Neuronal stem cell (in vitro differentiated cells): ENCODE measurements around the gene DNMT3L.
"Not testable (repeated sequence)": the region's sequence is repeated elsewhere in the genome, so short reads cannot be mapped to it uniquely, and the experiment has no call there.

Source experiments
- DNase-seq: peaks from one replicate; pipeline ENCODE4 v3.0.0-alpha.2; 2013; ENCODE audit warnings: low spot score
- H2AFZ ChIP-seq: one replicate; pipeline ENCODE4 v1.6.1; 2013; ENCODE audit warnings: mild to moderate bottlenecking, low read length, inconsistent platforms
- H2AK5ac ChIP-seq: 2 replicates; pipeline ENCODE4 v1.6.1; 2013; ENCODE audit warnings: low read depth, mild to moderate bottlenecking, inconsistent platforms, low read length, moderate library complexity, mixed read lengths
- H2BK120ac ChIP-seq: 2 replicates; pipeline ENCODE4 v1.6.1; 2013; ENCODE audit warnings: low read depth, mild to moderate bottlenecking, inconsistent platforms, low read length, moderate library complexity, mixed read lengths
- H2BK12ac ChIP-seq: one replicate; pipeline ENCODE4 v1.6.1; 2013; ENCODE audit warnings: low read length, inconsistent platforms
- H2BK15ac ChIP-seq: 2 replicates; pipeline ENCODE4 v1.6.1; 2013; ENCODE audit warnings: mild to moderate bottlenecking, low read length, inconsistent platforms, mixed read lengths
- H2BK5ac ChIP-seq: one replicate; pipeline ENCODE4 v1.6.1; 2013; ENCODE audit warnings: inconsistent platforms, mild to moderate bottlenecking, low read length, moderate library complexity
- H3K14ac ChIP-seq: one replicate; pipeline ENCODE4 v1.6.1; 2013; ENCODE audit warnings: low read length, inconsistent platforms
- H3K18ac ChIP-seq: 2 replicates; pipeline ENCODE4 v1.6.1; 2013; ENCODE audit warnings: low read length, inconsistent platforms
- H3K23ac ChIP-seq: 2 replicates; pipeline ENCODE4 v1.6.1; 2013; ENCODE audit warnings: low read depth, mild to moderate bottlenecking, mixed read lengths, low read length, inconsistent platforms; ENCODE audit not compliant: poor library complexity
- H3K27ac ChIP-seq: replicated peaks from 3 replicates; pipeline ENCODE4 v1.5.1; 2013; ENCODE audit warnings: low read length, inconsistent platforms
- H3K27me3 ChIP-seq, 3 experiments: 2 replicates each; pipeline ENCODE4 v1.6.1; 2013; ENCODE audit warnings: low read length in 3 of 3, mild to moderate bottlenecking in 2 of 3, inconsistent platforms in 1 of 3, low read depth in 1 of 3, mixed read lengths in 1 of 3, moderate library complexity in 1 of 3; ENCODE audit not compliant: control insufficient read depth in 3 of 3, insufficient read depth in 3 of 3
- H3K36me3 ChIP-seq, 2 donors: replicated peaks in 1 of 2; 2 replicates each; pipeline ENCODE4 v1.6.1; 2013; ENCODE audit warnings: low read length in 2 of 2; ENCODE audit not compliant: control insufficient read depth in 2 of 2, insufficient read depth in 2 of 2
- H3K4ac ChIP-seq: 2 replicates; pipeline ENCODE4 v1.6.1; 2013; ENCODE audit warnings: inconsistent platforms, mild to moderate bottlenecking, low read length, moderate library complexity
- H3K4me1 ChIP-seq, 2 donors: 1 replicate in 1 of 2; 2 replicates in 1 of 2; pipeline ENCODE4 v1.6.1; 2013; ENCODE audit warnings: low read length in 2 of 2, low read depth in 1 of 2; ENCODE audit not compliant: control insufficient read depth in 2 of 2, insufficient read depth in 1 of 2
- H3K4me2 ChIP-seq: one replicate; pipeline ENCODE4 v1.6.1; 2013; ENCODE audit warnings: mild to moderate bottlenecking, low read length, inconsistent platforms; ENCODE audit not compliant: insufficient read depth, poor library complexity, severe bottlenecking
- H3K4me3 ChIP-seq, 2 donors: 2 replicates each; pipeline ENCODE4 v1.5.1; 2013; ENCODE audit warnings: low read length in 2 of 2, mild to moderate bottlenecking in 2 of 2, inconsistent platforms in 1 of 2, moderate library complexity in 1 of 2
- H3K79me1 ChIP-seq: one replicate; pipeline ENCODE4 v1.6.1; 2013; ENCODE audit warnings: low read depth, mild to moderate bottlenecking, inconsistent platforms, low read length, moderate library complexity
- H3K9ac ChIP-seq: one replicate; pipeline ENCODE4 v1.6.1; 2013; ENCODE audit warnings: mild to moderate bottlenecking, low read depth, low read length, inconsistent platforms; ENCODE audit not compliant: poor library complexity
- H3K9me3 ChIP-seq, 2 donors: replicated peaks in 1 of 2; 2 replicates each; pipeline versions ENCODE3 to v1.6.1; 2013; ENCODE audit warnings: low read length in 2 of 2, mild to moderate bottlenecking in 2 of 2, inconsistent platforms in 1 of 2, low read depth in 1 of 2, mixed read lengths in 1 of 2, moderate library complexity in 1 of 2; ENCODE audit not compliant: control insufficient read depth in 2 of 2, insufficient read depth in 1 of 2
- H4K8ac ChIP-seq: one replicate; pipeline ENCODE4 v1.6.1; 2013; ENCODE audit warnings: low read depth, mild to moderate bottlenecking, inconsistent platforms, low read length, moderate library complexity
- H4K91ac ChIP-seq: one replicate; pipeline ENCODE4 v1.6.1; 2013; ENCODE audit warnings: low read length, low read depth, mild to moderate bottlenecking, inconsistent platforms; ENCODE audit not compliant: poor library complexity
- WGBS, 2 donors: extraction: QIAGEN DNeasy Blood & Tissue Kit; methylation state at CpG; one replicate each; pipeline ENCODE4 v1.1.7; 2013; ENCODE audit warnings: missing lambda C conversion rate in 2 of 2, mixed read lengths in 1 of 2; ENCODE audit not compliant: insufficient read length in 2 of 2, insufficient replicate concordance in 1 of 2; ENCODE audit errors: extremely low coverage in 2 of 2; 5-methylcytosine and 5-hydroxymethylcytosine counted together

DNMT3L gene

GRCh38 chr21:44202590-44203299 is 59.0 kb downstream of the DNMT3L start:
- H2AFZ ChIP-seq, H3K36me3 ChIP-seq, H2AK5ac ChIP-seq, H3K9me3 ChIP-seq, H4K8ac ChIP-seq, H2BK12ac ChIP-seq, H3K14ac ChIP-seq, H3K79me1 ChIP-seq, H3K18ac ChIP-seq, H4K91ac ChIP-seq, H3K4ac ChIP-seq, H3K4me2 ChIP-seq, H3K4me3 ChIP-seq, DNase-seq, H2BK15ac ChIP-seq, H2BK5ac ChIP-seq, H2BK120ac ChIP-seq, H3K9ac ChIP-seq, H3K27ac ChIP-seq, H3K4me1 ChIP-seq, H3K27me3 ChIP-seq, H3K23ac ChIP-seq: not testable (repeated sequence)
- no CpG with 5 or more reads among the region's 30 CpGs for WGBS, 2 donors

- H3K14ac ChIP-seq, H2AK5ac ChIP-seq, H2BK12ac ChIP-seq, H3K4ac ChIP-seq, H3K9ac ChIP-seq, H3K4me3 ChIP-seq, H2BK120ac ChIP-seq, H4K91ac ChIP-seq, H3K23ac ChIP-seq, H3K27ac ChIP-seq, H3K79me1 ChIP-seq, H3K18ac ChIP-seq, H2BK15ac ChIP-seq, H2BK5ac ChIP-seq, H3K27me3 ChIP-seq, H3K4me1 ChIP-seq, H2AFZ ChIP-seq, DNase-seq, H4K8ac ChIP-seq, H3K9me3 ChIP-seq, H3K4me2 ChIP-seq, H3K36me3 ChIP-seq: not testable (repeated sequence)
- WGBS, 2 donors: no CpG with 5 or more reads among the region's 11 CpGs
Observed at GRCh38 chr21:44199997-44200396, 61.7 kb downstream of the DNMT3L start.

- H2AFZ ChIP-seq: no peak overlapping the region
- no peak overlapping the region for H3K14ac ChIP-seq
- H3K23ac ChIP-seq: no peak overlapping the region
- no peaks in the 10 kb centered on the region for H3K36me3 ChIP-seq
- H2BK5ac ChIP-seq: no peak overlapping the region
- no peak for DNase-seq
- H2BK15ac ChIP-seq: no peak overlapping the region
- H3K4me2 ChIP-seq: no peak overlapping the region
- no peaks in the 10 kb centered on the region for H3K4me1 ChIP-seq
- no peaks in the 10 kb centered on the region for H3K79me1 ChIP-seq
- no peak overlapping the region for H2AK5ac ChIP-seq
- no peak overlapping the region for H3K27ac ChIP-seq
- no peak overlapping the region for H3K9ac ChIP-seq
- no CpG with 5 or more reads among the region's 15 CpGs for WGBS, 2 donors
- no peak overlapping the region for H2BK12ac ChIP-seq
- no peak overlapping the region for H3K4ac ChIP-seq
- H4K8ac ChIP-seq: no peak overlapping the region
- no peak overlapping the region for H4K91ac ChIP-seq
- H3K18ac ChIP-seq: no peak overlapping the region
- H3K4me3 ChIP-seq: no peak overlapping the region
- no peaks in the 10 kb centered on the region for H3K27me3 ChIP-seq
- no peak overlapping the region for H2BK120ac ChIP-seq
- H3K9me3 ChIP-seq: no peaks in the 10 kb centered on the region
Observed at GRCh38 chr21:44199448-44199847, 62.2 kb downstream of the DNMT3L start.

- H2AK5ac ChIP-seq, DNase-seq, H3K23ac ChIP-seq, H3K79me1 ChIP-seq, H3K36me3 ChIP-seq, H3K4me2 ChIP-seq, H3K9ac ChIP-seq, H4K8ac ChIP-seq, H3K4ac ChIP-seq, H4K91ac ChIP-seq, H3K18ac ChIP-seq, H2BK5ac ChIP-seq, H3K4me3 ChIP-seq, H2BK120ac ChIP-seq, H3K4me1 ChIP-seq, H2AFZ ChIP-seq, H3K9me3 ChIP-seq, H2BK15ac ChIP-seq, H3K27ac ChIP-seq, H2BK12ac ChIP-seq, H3K14ac ChIP-seq, H3K27me3 ChIP-seq: not testable (repeated sequence)
- no CpG with 5 or more reads among the region's 21 CpGs for WGBS, 2 donors
Observed at GRCh38 chr21:44197156-44197516, 64.6 kb downstream of the DNMT3L start.
